NT2/D1 (cell line): ENCODE measurements around the gene AKT1.

ENCODE experiments used
- SUZ12 ChIP-seq: IDR thresholded peaks from 2 replicates; pipeline ENCODE4 v1.6.1; 2011; ENCODE audit not compliant: insufficient read length, insufficient read depth; ENCODE audit errors: extremely low read depth
- YY1 ChIP-seq: IDR thresholded peaks from 2 replicates; pipeline ENCODE4 v1.6.1; 2011; ENCODE audit not compliant: insufficient read length, insufficient read depth

DNA sequence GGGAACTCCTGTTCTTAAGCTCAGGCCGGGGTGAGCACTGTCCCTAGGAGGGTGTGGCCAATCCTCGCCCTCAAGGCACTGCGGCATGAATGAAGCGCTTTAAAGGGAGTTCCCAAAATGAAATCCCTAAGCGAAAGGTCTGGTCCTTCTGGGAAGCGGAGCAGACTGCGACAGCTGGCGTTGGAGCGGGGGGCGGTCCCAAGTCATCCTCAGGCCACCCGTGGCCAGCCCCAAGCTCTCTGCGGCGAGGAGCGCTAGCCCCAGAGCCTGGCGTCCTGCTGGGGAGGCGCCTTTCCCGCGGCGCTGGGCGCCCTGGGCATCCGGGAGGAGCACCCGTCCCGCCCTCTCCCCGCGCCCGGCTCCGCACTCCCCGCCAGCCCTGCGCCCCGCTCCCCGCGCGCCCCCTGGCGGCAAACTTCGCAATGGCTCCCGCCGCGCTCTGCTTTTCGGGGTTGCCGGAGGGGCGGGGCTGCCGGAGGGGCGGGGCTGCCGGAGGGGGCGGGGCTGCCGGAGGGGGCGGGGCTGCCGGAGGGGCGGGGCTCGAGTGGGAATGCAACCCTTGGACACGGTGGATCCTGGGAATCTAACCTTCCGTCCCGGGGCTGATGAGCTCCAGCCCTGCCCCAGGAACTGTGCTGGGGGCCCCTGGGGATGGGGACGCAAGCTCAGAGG, 30.8 kb upstream of the AKT1 start:
- TF ChIP-seq YY1, result no peak
- TF ChIP-seq SUZ12, result no peak
